Measurements from ENCODE around the gene STXBP6. TPM values are rescaled to one million over a fixed set of nuclear protein-coding genes. Genes with fewer than 3 reads are reported as not detected.

The STXBP6 gene
- total RNA-seq, 4 donors from 2014 or later: 44.1 to 120 (median 67.4) TPM

GRCh38 chr14:24845851-24846250, 204.1 kb downstream of the STXBP6 start:
- no peak overlapping the region for H3K4me3 ChIP-seq (replicated peaks in 1 of 3)
- H3K27me3 ChIP-seq: no peaks in the 10 kb centered on the region
- H3K4me1 ChIP-seq: no peaks in the 10 kb centered on the region
- WGBS, 2 donors: 85 to 87% methylated on average over 2 of the region's 2 CpGs
- TF ChIP-seq POLR2A (IDR thresholded peaks at IDR 0.05): no peak
- no peak for TF ChIP-seq CTCF (IDR thresholded peaks at IDR 0.05)
- no peaks in the 10 kb centered on the region for H3K9me3 ChIP-seq
- H3K27ac ChIP-seq: no peak overlapping the region
- no peak for DNase-seq
- intact Hi-C loops (cut with DNase I): no loop called here
- no peaks in the 10 kb centered on the region for H3K36me3 ChIP-seq

- H3K4me1 ChIP-seq: no peaks in the 10 kb centered on the region
- WGBS, 2 donors: 94 to 98% methylated on average over 5 of the region's 5 CpGs
- H3K4me3 ChIP-seq (replicated peaks in 1 of 3): no peak overlapping the region
- no peak overlapping the region for H3K27ac ChIP-seq
- H3K9me3 ChIP-seq: no peaks in the 10 kb centered on the region
- intact Hi-C loops (cut with DNase I): no loop called here
- TF ChIP-seq CTCF (IDR thresholded peaks at IDR 0.05): no peak
- no peak for TF ChIP-seq POLR2A (IDR thresholded peaks at IDR 0.05)
- no peaks in the 10 kb centered on the region for H3K36me3 ChIP-seq
- no peaks in the 10 kb centered on the region for H3K27me3 ChIP-seq
- no peak for DNase-seq
Measured at GRCh38 chr14:24844011-24844410, 205.9 kb downstream of the STXBP6 start.

- no peaks in the 10 kb centered on the region for H3K9me3 ChIP-seq
- no peak overlapping the region for H3K27ac ChIP-seq
- intact Hi-C loops (cut with DNase I): no loop called here
- DNase-seq: no peak
- WGBS, 2 donors: 87 to 95% methylated on average over 2 of the region's 2 CpGs
- TF ChIP-seq POLR2A (IDR thresholded peaks at IDR 0.05) (no peak), CTCF (IDR thresholded peaks at IDR 0.05) (no peak)
- H3K27me3 ChIP-seq: no peaks in the 10 kb centered on the region
- H3K36me3 ChIP-seq: no peaks in the 10 kb centered on the region
- H3K4me3 ChIP-seq (replicated peaks in 1 of 3): no peak overlapping the region
- no peaks in the 10 kb centered on the region for H3K4me1 ChIP-seq
Measured at GRCh38 chr14:24843494-24843893, 206.5 kb downstream of the STXBP6 start.

GRCh38 chr14:24840204-24840893, 209.6 kb downstream of the STXBP6 start:
- intact Hi-C loops (cut with DNase I): no loop called here
- no peaks in the 10 kb centered on the region for H3K9me3 ChIP-seq

More at GRCh38 chr14:24840204-24840893, 209.6 kb downstream of the STXBP6 start:
- Histone ChIP-seq H3K36me3 (no peaks in the 10 kb centered on the region), H3K4me1 (no peaks in the 10 kb centered on the region), H3K27ac (no peak overlapping the region), H3K27me3 (no peaks in the 10 kb centered on the region), H3K4me3 (replicated peaks in 1 of 3) (no peak overlapping the region)
- DNase-seq: no peak
- no peak for TF ChIP-seq POLR2A (IDR thresholded peaks at IDR 0.05)
- no peak for TF ChIP-seq CTCF (IDR thresholded peaks at IDR 0.05)
- WGBS, 2 donors: 94 to 97% methylated on average over 2 of the region's 2 CpGs
